Activated naive CD8-positive, alpha-beta T cell (primary cell): ENCODE results near the gene FAM184A.
"Not testable (repeated sequence)": the region's sequence is repeated elsewhere in the genome, so short reads cannot be mapped to it uniquely, and the experiment has no call there.

Experiments
- H3K27ac Mint-ChIP-seq: one replicate; pipeline ENCODE4 v1.8.0; 2021; ENCODE audit warnings: mixed read lengths
- H3K27me3 Mint-ChIP-seq: one replicate; pipeline ENCODE4 v1.8.0; 2021; ENCODE audit warnings: mixed read lengths
- H3K36me3 Mint-ChIP-seq: one replicate; pipeline ENCODE4 v1.8.0; 2021; ENCODE audit warnings: mixed read lengths
- H3K4me1 Mint-ChIP-seq: one replicate; pipeline ENCODE4 v1.8.0; 2021; ENCODE audit warnings: low read depth, mixed read lengths
- H3K4me3 Mint-ChIP-seq: one replicate; pipeline ENCODE4 v1.8.0; 2021; ENCODE audit warnings: mild to moderate bottlenecking, mixed read lengths
- H3K9me3 Mint-ChIP-seq: one replicate; pipeline ENCODE4 v1.8.0; 2021; ENCODE audit warnings: low read depth, mixed read lengths

FAM184A gene

DNA sequence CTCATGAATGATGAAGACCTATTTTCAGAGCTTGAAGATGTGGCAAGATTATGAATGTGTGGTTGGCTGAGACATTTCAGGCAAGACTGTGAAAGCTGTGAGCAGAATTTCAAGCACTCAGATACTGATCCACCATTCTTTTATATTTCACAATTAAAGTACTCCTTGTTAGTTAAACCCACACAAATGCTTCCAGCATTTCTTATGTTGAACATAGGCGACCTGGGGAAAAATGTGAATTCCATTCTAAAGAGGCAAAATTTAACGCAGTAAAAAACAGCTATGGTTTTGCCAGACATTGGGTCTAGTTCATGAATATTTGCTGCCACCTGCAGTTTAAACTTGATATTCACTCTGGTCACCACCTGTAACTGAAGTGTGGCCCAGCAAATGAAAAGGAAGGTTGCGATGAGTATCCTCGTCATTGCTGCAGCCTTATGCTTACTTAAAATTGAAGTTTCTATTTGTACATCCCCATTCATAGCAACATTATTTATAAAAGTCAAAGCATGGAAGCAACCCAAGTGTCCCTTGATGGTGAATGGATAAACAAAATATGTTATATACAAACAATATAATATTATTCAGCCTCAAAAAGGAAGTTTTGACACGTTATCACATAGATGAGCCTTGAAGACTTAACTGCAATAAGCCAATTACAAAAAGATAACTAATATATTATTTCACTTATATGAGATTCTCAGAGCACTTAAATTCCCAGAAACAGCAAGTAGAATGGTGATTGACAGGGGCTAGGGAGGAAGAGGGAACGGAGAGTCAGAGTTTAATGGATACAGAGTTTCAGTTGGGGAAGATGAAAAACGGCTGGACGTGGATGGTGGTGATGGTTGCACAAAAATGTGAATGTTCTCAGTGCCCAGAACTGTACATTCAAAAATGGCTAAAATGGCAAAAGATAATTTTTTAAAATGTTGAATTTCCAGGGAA lies 32.4 kb upstream of the FAM184A start:
- Mint-ChIP-seq H3K36me3 (no peaks in the 10 kb centered on the region), H3K9me3 (no peaks in the 10 kb centered on the region), H3K27me3 (peaks cover under 1% of the 10 kb centered on the region), H3K4me1 (peaks cover 17% of the 10 kb centered on the region), H3K4me3 (no peak overlapping the region), H3K27ac (no peak overlapping the region)

GRCh38 chr6:119109654-119110325 lies 31.3 kb upstream of the FAM184A start:
- no peaks in the 10 kb centered on the region for H3K36me3 Mint-ChIP-seq
- H3K9me3 Mint-ChIP-seq = no peaks in the 10 kb centered on the region
- no peak overlapping the region for H3K4me3 Mint-ChIP-seq
- H3K27ac Mint-ChIP-seq = no peak overlapping the region
- H3K27me3 Mint-ChIP-seq = no peaks in the 10 kb centered on the region
- peaks cover 17% of the 10 kb centered on the region for H3K4me1 Mint-ChIP-seq

DNA sequence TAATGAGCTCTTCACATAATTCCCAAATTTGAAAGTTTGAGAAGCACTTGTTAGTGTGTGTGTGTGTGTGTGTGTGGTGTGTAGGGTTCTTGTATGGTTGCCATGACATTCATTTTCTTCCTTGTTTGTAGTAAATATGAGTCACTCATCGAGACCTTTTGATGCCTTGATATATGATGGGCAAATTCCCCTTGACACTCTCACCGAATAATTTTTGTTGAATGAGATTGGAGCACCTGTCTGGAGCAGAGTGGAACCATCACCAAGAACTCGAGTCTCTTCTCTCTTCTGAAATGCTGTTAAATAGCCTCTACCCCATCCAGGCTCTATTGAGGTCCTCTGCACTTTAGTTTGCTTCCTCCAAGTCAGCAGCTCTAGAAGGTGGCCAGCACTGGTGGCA lies 29.6 kb upstream of the FAM184A start:
- no peak overlapping the region for H3K27ac Mint-ChIP-seq
- peaks cover 17% of the 10 kb centered on the region for H3K4me1 Mint-ChIP-seq
- H3K9me3 Mint-ChIP-seq = no peaks in the 10 kb centered on the region
- no peak overlapping the region for H3K4me3 Mint-ChIP-seq
- H3K27me3 Mint-ChIP-seq = no peaks in the 10 kb centered on the region
- H3K36me3 Mint-ChIP-seq = no peaks in the 10 kb centered on the region

DNA sequence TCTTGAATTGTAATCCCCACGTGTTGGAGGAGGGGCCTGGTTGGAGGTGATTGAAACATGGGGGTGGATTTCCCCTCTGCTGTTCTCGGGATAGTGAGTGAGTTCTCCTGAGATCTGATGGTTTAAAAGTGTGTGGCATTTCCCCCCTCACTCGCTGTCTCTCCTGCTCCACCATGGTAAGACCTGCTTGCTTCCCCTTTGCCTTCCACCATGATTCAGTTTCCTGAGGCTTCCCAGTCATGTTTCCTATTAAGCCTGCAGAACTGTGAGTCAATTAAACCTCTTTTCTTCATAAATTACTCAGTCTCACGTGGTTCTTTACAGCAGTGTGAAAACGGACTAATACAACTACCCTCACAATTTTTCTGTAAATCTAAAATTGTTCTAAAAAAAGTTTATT lies 26.8 kb upstream of the FAM184A start:
- Mint-ChIP-seq H3K27me3 (no peaks in the 10 kb centered on the region), H3K9me3 (no peaks in the 10 kb centered on the region), H3K27ac (no peak overlapping the region), H3K36me3 (no peaks in the 10 kb centered on the region), H3K4me1 (peaks cover 11% of the 10 kb centered on the region), H3K4me3 (no peak overlapping the region)

GRCh38 chr6:119102901-119103300 lies 24.4 kb upstream of the FAM184A start:
- Mint-ChIP-seq H3K4me1 (peaks cover 4% of the 10 kb centered on the region), H3K27ac (no peak overlapping the region), H3K9me3 (no peaks in the 10 kb centered on the region), H3K27me3 (no peaks in the 10 kb centered on the region), H3K36me3 (peaks cover 3% of the 10 kb centered on the region), H3K4me3 (no peak overlapping the region)

GRCh38 chr6:119100115-119100514 lies 21.7 kb upstream of the FAM184A start:
- peaks cover 3% of the 10 kb centered on the region for H3K36me3 Mint-ChIP-seq
- peaks cover 15% of the 10 kb centered on the region for H3K4me1 Mint-ChIP-seq
- no peaks in the 10 kb centered on the region for H3K27me3 Mint-ChIP-seq
- no peaks in the 10 kb centered on the region for H3K9me3 Mint-ChIP-seq
- no peak overlapping the region for H3K27ac Mint-ChIP-seq
- H3K4me3 Mint-ChIP-seq = no peak overlapping the region

DNA sequence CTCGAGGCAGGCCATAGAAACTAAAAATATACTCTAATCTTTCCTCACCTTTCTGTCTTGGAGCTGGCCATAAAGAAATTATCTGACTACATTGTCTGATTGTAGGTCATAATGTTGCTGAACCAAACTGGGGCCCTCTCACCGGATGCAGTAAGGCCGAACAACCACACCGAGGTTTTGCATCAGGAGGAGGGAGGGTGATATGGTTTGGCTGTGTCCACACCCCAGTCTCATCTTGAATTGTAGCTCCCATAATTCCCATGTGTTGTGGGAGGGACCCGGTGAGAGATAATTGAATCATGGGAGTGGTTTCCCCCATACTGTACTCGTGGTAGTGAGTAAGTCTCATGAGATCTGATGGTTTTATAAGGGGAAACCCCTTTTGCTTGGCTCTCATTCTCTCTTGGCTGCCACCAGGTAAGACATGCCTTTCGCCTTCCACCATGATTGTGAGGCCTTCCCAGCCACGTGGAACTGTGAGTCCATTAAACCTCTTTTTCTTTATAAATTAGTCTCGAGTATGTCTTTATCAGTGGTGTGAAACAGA lies 19.4 kb upstream of the FAM184A start:
- H3K27ac Mint-ChIP-seq, H3K27me3 Mint-ChIP-seq, H3K9me3 Mint-ChIP-seq, H3K4me3 Mint-ChIP-seq, H3K36me3 Mint-ChIP-seq: not testable (repeated sequence)
- peaks cover 15% of the 10 kb centered on the region for H3K4me1 Mint-ChIP-seq

DNA sequence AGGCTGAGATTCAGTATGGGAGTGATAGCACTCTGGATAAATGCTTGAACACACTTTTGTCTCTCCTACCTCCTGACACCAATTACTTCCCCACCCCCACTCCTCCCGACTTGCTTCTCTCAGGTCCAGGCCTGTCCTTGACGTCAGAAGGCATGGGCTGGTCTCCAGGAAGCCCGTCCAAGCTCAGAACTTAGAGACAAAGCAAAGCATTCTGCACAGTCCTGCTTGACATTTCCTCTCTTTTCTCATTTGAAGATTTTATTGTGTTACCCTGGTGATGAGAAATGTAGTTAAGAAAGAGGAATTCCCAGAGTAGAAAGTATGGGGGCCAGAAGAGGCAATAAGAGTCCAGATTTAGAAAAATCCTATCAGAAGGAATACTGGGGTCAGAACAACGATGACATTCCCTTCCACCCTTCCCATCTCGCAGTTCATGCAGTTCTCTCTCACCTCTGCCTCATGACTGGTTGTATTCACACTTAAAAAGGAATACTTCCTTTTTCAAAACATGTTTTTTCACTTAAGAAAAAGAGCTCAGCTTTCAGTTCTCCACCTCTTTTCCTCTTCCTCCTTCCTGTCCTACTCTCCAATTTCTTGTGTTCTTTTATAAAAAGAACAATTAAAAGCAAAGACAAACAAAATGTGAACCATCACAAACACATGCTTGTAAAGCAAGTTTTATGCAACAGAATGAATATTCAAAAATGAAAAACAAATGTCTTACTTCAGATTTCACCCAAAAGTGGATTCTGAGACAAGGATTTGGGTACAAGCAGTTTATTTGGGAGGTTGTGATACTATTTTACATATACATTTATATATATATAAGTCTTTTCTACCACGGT lies 18.5 kb upstream of the FAM184A start:
- Mint-ChIP-seq H3K4me3 (no peak overlapping the region), H3K9me3 (no peaks in the 10 kb centered on the region), H3K4me1 (peaks cover 15% of the 10 kb centered on the region), H3K36me3 (peaks cover 3% of the 10 kb centered on the region), H3K27me3 (no peaks in the 10 kb centered on the region), H3K27ac (peak overlapping the region; percentile 68)

- Mint-ChIP-seq H3K9me3 (no peaks in the 10 kb centered on the region), H3K27me3 (peaks cover 2% of the 10 kb centered on the region), H3K36me3 (no peaks in the 10 kb centered on the region), H3K27ac (no peak overlapping the region), H3K4me1 (no peaks in the 10 kb centered on the region), H3K4me3 (no peak overlapping the region)
Observed at GRCh38 chr6:119090256-119090655, 11.8 kb upstream of the FAM184A start.

DNA sequence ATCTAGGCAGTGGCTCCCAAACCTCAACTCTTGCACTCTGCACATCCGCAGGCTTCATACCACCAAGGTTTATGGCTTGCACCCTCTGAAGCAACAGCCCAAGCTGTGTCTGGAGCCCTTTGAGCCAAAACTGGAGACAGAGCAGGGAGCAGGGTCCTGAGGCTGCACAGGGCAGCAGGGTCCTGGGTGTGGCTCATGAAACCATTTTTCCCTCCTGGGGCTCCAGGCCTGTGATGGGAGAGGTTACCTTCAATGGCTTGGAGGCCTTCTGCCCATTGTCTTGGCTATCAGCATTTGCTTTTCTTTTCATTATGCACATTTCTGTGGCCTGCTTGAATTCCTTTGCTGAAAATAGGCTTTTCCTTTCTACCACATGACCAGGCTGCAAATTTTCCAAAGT lies 6.3 kb upstream of the FAM184A start:
- Mint-ChIP-seq H3K27ac (no peak overlapping the region), H3K4me3 (no peak overlapping the region)

DNA sequence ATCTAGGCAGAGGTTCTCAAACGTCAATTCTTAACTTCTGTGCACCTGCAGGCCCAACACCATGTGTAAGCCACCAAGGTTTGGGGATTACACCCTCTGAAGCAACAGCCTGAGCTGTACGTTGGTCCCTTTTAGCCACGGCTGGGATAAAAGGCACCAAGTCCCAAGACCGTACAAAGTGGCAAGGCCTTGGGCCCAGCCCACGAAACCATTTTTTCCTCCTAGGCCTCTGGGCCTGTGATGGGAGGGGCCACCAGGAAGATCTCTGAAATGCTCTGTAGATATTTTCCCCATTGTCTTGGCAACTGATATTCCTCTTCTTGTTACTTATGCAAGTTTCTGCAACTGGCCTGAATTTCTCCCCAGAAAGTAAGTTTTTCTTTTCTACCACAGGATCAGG lies 4.5 kb upstream of the FAM184A start:
- Mint-ChIP-seq H3K36me3 (peaks cover 6% of the 10 kb centered on the region), H3K9me3 (peaks cover 4% of the 10 kb centered on the region), H3K4me3 (no peak overlapping the region), H3K27ac (no peak overlapping the region), H3K4me1 (peaks cover 11% of the 10 kb centered on the region), H3K27me3 (peaks cover 2% of the 10 kb centered on the region)

More for the DNA sequence above, 6.3 kb upstream of the FAM184A start:
- Mint-ChIP-seq H3K9me3 (peaks cover 4% of the 10 kb centered on the region), H3K27me3 (peaks cover 2% of the 10 kb centered on the region), H3K36me3 (peaks cover 6% of the 10 kb centered on the region), H3K4me1 (no peaks in the 10 kb centered on the region)

DNA sequence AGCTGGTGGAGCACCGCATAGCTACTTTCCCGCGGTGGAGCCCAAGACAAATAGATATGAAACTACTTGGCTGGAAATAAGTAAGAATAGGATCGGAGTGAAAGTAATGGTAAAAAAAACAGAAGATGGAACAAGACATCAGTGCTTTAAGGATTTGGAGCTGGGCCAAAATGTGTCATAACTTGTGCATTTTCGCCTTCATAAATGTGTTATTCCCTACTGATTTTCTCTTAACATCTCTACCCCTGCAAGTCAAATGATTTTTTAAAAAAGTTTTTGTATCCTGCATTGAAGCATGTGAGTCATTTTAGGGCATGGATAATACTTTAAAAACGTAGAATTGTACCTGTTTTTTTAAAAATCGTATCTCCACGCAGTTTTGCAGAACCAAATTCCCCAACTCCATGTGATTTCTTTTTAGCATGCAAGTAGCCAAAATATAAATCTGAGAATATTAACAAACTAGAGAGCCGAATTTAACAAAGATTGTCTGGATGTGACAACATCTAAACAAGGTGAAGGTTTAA lies 882 bp upstream of the FAM184A start:
- peaks cover 4% of the 10 kb centered on the region for H3K9me3 Mint-ChIP-seq
- H3K4me3 Mint-ChIP-seq = peak overlapping the region; percentile 94
- peaks cover 38% of the 10 kb centered on the region for H3K4me1 Mint-ChIP-seq
- H3K27ac Mint-ChIP-seq = peak overlapping the region; percentile 93
- no peaks in the 10 kb centered on the region for H3K27me3 Mint-ChIP-seq
- H3K36me3 Mint-ChIP-seq = peaks cover 6% of the 10 kb centered on the region

- H3K9me3 Mint-ChIP-seq = no peaks in the 10 kb centered on the region
- peak overlapping the region; percentile 79 for H3K4me3 Mint-ChIP-seq
- no peaks in the 10 kb centered on the region for H3K27me3 Mint-ChIP-seq
- peaks cover 3% of the 10 kb centered on the region for H3K36me3 Mint-ChIP-seq
- peak overlapping the region; percentile 81 for H3K27ac Mint-ChIP-seq
- peaks cover 47% of the 10 kb centered on the region for H3K4me1 Mint-ChIP-seq
Observed at GRCh38 chr6:119077643-119078375, 655 bp downstream of the FAM184A start.

DNA sequence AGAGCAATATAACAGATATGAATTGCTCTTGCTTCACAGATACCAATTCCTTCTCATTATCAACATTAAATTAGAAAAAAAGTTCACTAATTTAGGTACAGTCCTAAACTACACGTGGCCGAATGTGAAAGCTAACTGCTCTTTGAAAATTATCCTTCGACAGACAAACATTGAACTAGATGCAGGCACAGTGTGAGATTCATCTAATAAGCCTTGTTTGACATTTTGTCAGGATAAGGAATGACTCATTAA lies 1.1 kb downstream of the FAM184A start:
- Mint-ChIP-seq H3K27ac (peak overlapping the region; percentile 81), H3K27me3 (no peaks in the 10 kb centered on the region), H3K4me3 (peak overlapping the region; percentile 79), H3K4me1 (peaks cover 47% of the 10 kb centered on the region), H3K9me3 (no peaks in the 10 kb centered on the region), H3K36me3 (peaks cover 3% of the 10 kb centered on the region)
